Ovary (tissue), 9 donors: ENCODE measurements around the gene CRYZL1. TPM values are rescaled to one million over a fixed set of nuclear protein-coding genes. Genes with fewer than 3 reads are reported as not detected.
"Not testable (repeated sequence)": the region's sequence is repeated elsewhere in the genome, so short reads cannot be mapped to it uniquely, and the experiment has no call there.

ENCODE experiments used
- DNase-seq, 5 donors: peaks; one replicate each; pipeline ENCODE4 v3.0.0-alpha.2; 2019 to 2020
- H3K27ac ChIP-seq, 2 donors: fragments of 200-600 bp; one replicate each; pipeline versions ENCODE4 v1.5.1 to v1.8.0; 2019 to 2022
- H3K27me3 ChIP-seq: fragments of 200-600 bp; one replicate; pipeline ENCODE4 v1.8.0; 2022
- H3K36me3 ChIP-seq: fragments of 200-600 bp; sonication (generic); one replicate; pipeline ENCODE4 v1.5.1; 2019
- H3K4me1 ChIP-seq: one replicate; pipeline ENCODE4 v1.8.1; 2013; ENCODE audit warnings: mild to moderate bottlenecking, moderate library complexity; ENCODE audit not compliant: insufficient read depth
- H3K4me3 ChIP-seq: fragments of 200-600 bp; sonication (generic); one replicate; pipeline ENCODE4 v1.5.1; 2017
- H3K9me3 ChIP-seq, 2 donors: fragments of 200-600 bp in 1 of 2; sonication (generic) in 1 of 2; one replicate each; pipeline versions ENCODE4 v1.5.1 to v1.8.1; 2013 to 2019; ENCODE audit warnings: mild to moderate bottlenecking in 1 of 2, moderate library complexity in 1 of 2
- CTCF ChIP-seq, 3 donors: fragments of 450-650 bp in 2 of 3; fragments of 200-600 bp in 1 of 3; IDR thresholded peaks; one replicate each; pipeline versions ENCODE4 v1.5.1 to v1.8.0; 2016 to 2022; ENCODE audit warnings: antibody characterized with exemption in 3 of 3, mild to moderate bottlenecking in 1 of 3
- EP300 ChIP-seq: sonication (generic); formaldehyde crosslinking; IDR thresholded peaks from one replicate; pipeline ENCODE4 v1.6.1; 2017; ENCODE audit warnings: antibody characterized with exemption
- POLR2A ChIP-seq: fragments of 450-650 bp; IDR thresholded peaks from one replicate; pipeline ENCODE4 v1.6.1; 2017; ENCODE audit warnings: antibody characterized with exemption, mild to moderate bottlenecking, moderate library complexity
- WGBS, 3 donors: extraction: QIAGEN DNeasy Blood & Tissue Kit in 1 of 3; methylation state at CpG; one replicate each; pipeline versions ENCODE4 v1.1.5 to v1.1.7; 2013 to 2017; 5-methylcytosine and 5-hydroxymethylcytosine counted together
- intact Hi-C, 4 donors: fragments of 100-400 bp; cut with DNase I; formaldehyde crosslinking; loops; one replicate each; pipeline versions ENCODE4 v1.11.0 to v1.15.1; 2022 to 2023
- polyA plus RNA-seq, 2 donors: library from polyadenylated mRNA; stranded (reverse); fragments of 200-250 nt in 1 of 2; fragments of 350-450 nt in 1 of 2; fragmentation: Illumina TruSeq in 1 of 2; extraction: RNeasy Lipid Tissue Mini Kit (QIAGEN cat#74804) in 1 of 2; gene quantifications; one replicate each; pipeline ENCODE4 v1.2.3, GENCODE V29; 2013 to 2014
- total RNA-seq, 7 donors: library from RNA; depleted of rRNA in 2 of 7; stranded (reverse); fragments of >200 nt in 2 of 7; fragmentation: NEBNext Ultra II Directional in 3 of 7; extraction: Animal tissue kit (Norgen Biotek cat#: 25700) in 3 of 7; gene quantifications; one replicate each; pipeline versions ENCODE4 v1.1.0 to v1.2.4, GENCODE V29; 2016 to 2023
- donor health status: DM: no; HTN: no; CAD: no; lungs with moderate emphysema.
- donor health status: DM: no; HTN: no; CAD: no.
- donor health status: Bipolar disorder and iron deficiency.
- donor health status: DM: yes; HTN: yes; CAD: no.
- donor health status: DM: no; HTN: no; CAD: no.
- donor health status: DM: yes; HTN: yes; CAD: no.

The CRYZL1 gene
- total and polyA plus RNA-seq, 9 donors: 27.0 to 59.6 (median 45.9) TPM

- H3K36me3 ChIP-seq: no peaks in the 10 kb centered on the region
- H3K4me1 ChIP-seq: no peaks in the 10 kb centered on the region
- no peak for TF ChIP-seq CTCF (IDR thresholded peaks at IDR 0.05)
- TF ChIP-seq EP300: no peak
- TF ChIP-seq POLR2A: no peak
These were observed 19.3 kb downstream of the CRYZL1 start for GRCh38 chr21:33622253-33622652.

GRCh38 chr21:33619726-33620125 lies 21.8 kb downstream of the CRYZL1 start:
- no peak overlapping the region for H3K4me3 ChIP-seq
- H3K27me3 ChIP-seq: no peaks in the 10 kb centered on the region
- H3K27ac ChIP-seq: no peak overlapping the region
- H3K36me3 ChIP-seq: no peaks in the 10 kb centered on the region
- H3K4me1 ChIP-seq: no peaks in the 10 kb centered on the region
- 90 to 96% (median 94%) methylated on average over 4 of the region's 4 CpGs for WGBS, 3 donors
- H3K9me3 ChIP-seq: no peaks in the 10 kb centered on the region
- TF ChIP-seq EP300 (no peak), CTCF (IDR thresholded peaks at IDR 0.05) (no peak), POLR2A (no peak)
- intact Hi-C loops: no loop called here
- DNase-seq: no peak

More at GRCh38 chr21:33622253-33622652, 19.3 kb downstream of the CRYZL1 start:
- H3K27me3 ChIP-seq: no peaks in the 10 kb centered on the region
- no peak overlapping the region for H3K27ac ChIP-seq
- intact Hi-C loops: no loop called here
- no peak for DNase-seq
- no peaks in the 10 kb centered on the region for H3K9me3 ChIP-seq
- no peak overlapping the region for H3K4me3 ChIP-seq

GRCh38 chr21:33618407-33618806 lies 23.1 kb downstream of the CRYZL1 start:
- Histone ChIP-seq H3K9me3 (no peaks in the 10 kb centered on the region), H3K4me3 (no peak overlapping the region), H3K27ac (no peak overlapping the region), H3K36me3 (no peaks in the 10 kb centered on the region), H3K27me3 (no peaks in the 10 kb centered on the region), H3K4me1 (no peaks in the 10 kb centered on the region)
- DNase-seq: no peak
- no peak for TF ChIP-seq EP300
- TF ChIP-seq POLR2A: no peak
- TF ChIP-seq CTCF (IDR thresholded peaks at IDR 0.05): no peak
- 95 to 96% (median 96%) methylated on average over 2 of the region's 2 CpGs for WGBS, 3 donors
- intact Hi-C loops: no loop called here

- H3K4me3 ChIP-seq, H3K27ac ChIP-seq, intact Hi-C loops, DNase-seq, H3K36me3 ChIP-seq, H3K4me1 ChIP-seq, H3K27me3 ChIP-seq, H3K9me3 ChIP-seq: not testable (repeated sequence)
- 93 to 96% (median 94%) methylated on average over 11 of the region's 11 CpGs for WGBS, 3 donors
These were observed 24.0 kb downstream of the CRYZL1 start for GRCh38 chr21:33617565-33617964.

GRCh38 chr21:33611006-33611744 lies 30.4 kb downstream of the CRYZL1 start:
- H3K4me1 ChIP-seq: no peaks in the 10 kb centered on the region
- H3K9me3 ChIP-seq: no peaks in the 10 kb centered on the region
- no peak overlapping the region for H3K4me3 ChIP-seq
- H3K36me3 ChIP-seq: no peaks in the 10 kb centered on the region
- intact Hi-C loops: no loop called here
- H3K27me3 ChIP-seq: no peaks in the 10 kb centered on the region
- TF ChIP-seq POLR2A: no peak
- DNase-seq: no peak
- WGBS, 3 donors: 85 to 92% (median 88%) methylated on average over 7 of the region's 7 CpGs
- no peak overlapping the region for H3K27ac ChIP-seq
